Measurements from ENCODE around the gene AQR. TPM values are rescaled to one million over a fixed set of nuclear protein-coding genes. Genes with fewer than 3 reads are reported as not detected.

The AQR gene
- total and polyA plus RNA-seq, 2 of the 8 experiments (the other 6 are each of a cell fraction or from before 2014, with no cell fraction given), result 34.5 to 57.6 TPM

GRCh38 chr15:35003928-35004327 lies 34.4 kb upstream of the AQR start (continued):
- no peak for TF ChIP-seq CHD7 (IDR thresholded peaks at IDR 0.05; ENCODE audit: insufficient replicate concordance, low read length)
- no peak for TF ChIP-seq KDM4A (IDR thresholded peaks at IDR 0.05; ENCODE audit: low read depth, low read length, severe bottlenecking)
- no peak for TF ChIP-seq CBX5 (IDR thresholded peaks at IDR 0.05; ENCODE audit: low read depth, low read length)
- no peak for TF ChIP-seq POLR2A (IDR thresholded peaks at IDR 0.05; ENCODE audit: control extremely low read depth in 1 of 2, low read depth in 2 of 2, low read length in 2 of 2)
- TF ChIP-seq HDAC2 (IDR thresholded peaks at IDR 0.05; ENCODE audit: borderline replicate concordance in 1 of 2, low read depth in 2 of 2, low read length in 2 of 2), result no peak
- no peak for TF ChIP-seq JUND (IDR thresholded peaks at IDR 0.05; ENCODE audit: low read length)
- TF ChIP-seq ZNF274 (IDR thresholded peaks at IDR 0.05; ENCODE audit: borderline replicate concordance, extremely low read depth, low read length), result no peak
- no peak for TF ChIP-seq RFX5 (IDR thresholded peaks at IDR 0.05; ENCODE audit: borderline replicate concordance, low read depth, low read length)
- TF ChIP-seq SP1 (IDR thresholded peaks at IDR 0.05; ENCODE audit: low read depth, low read length), result no peak
- TF ChIP-seq SIRT6 (IDR thresholded peaks at IDR 0.05; ENCODE audit: low read length), result no peak
- TF ChIP-seq POU5F1 (IDR thresholded peaks at IDR 0.05; ENCODE audit: low read depth, low read length), result no peak
- TF ChIP-seq CHD2 (IDR thresholded peaks at IDR 0.05; ENCODE audit: low read length), result no peak
